SU-DHL-6 (cell line): ENCODE results near the gene TMEM184A.

ENCODE experiments used
- H2AFZ ChIP-seq: fragments of 200-600 bp; sonication (generic); 2 replicates; pipeline ENCODE4 v1.6.1; 2014; ENCODE audit warnings: low read depth, mild to moderate bottlenecking, moderate library complexity, mixed read lengths, antibody characterized with exemption, low read length; ENCODE audit not compliant: severe bottlenecking
- H3F3A ChIP-seq: fragments of 200-600 bp; shearing (Covaris generic); 2 replicates; pipeline ENCODE4 v1.6.0; 2016; ENCODE audit warnings: antibody characterized with exemption, mild to moderate bottlenecking; ENCODE audit not compliant: insufficient read depth
- H3K27ac ChIP-seq: fragments of 200-600 bp; sonication (generic); 2 replicates; pipeline ENCODE4 v1.5.1; 2016; ENCODE audit warnings: low read depth, mild to moderate bottlenecking, low read length, moderate library complexity, mixed read lengths
- H3K27me3 ChIP-seq: fragments of 200-600 bp; sonication (generic), shearing (Covaris generic); 2 replicates; pipeline ENCODE4 v1.6.0; 2014; ENCODE audit warnings: mild to moderate bottlenecking, low read length
- H3K36me3 ChIP-seq: fragments of 200-600 bp; sonication (generic); 2 replicates; pipeline ENCODE4 v1.6.1; 2014; ENCODE audit warnings: mild to moderate bottlenecking, low read length, mixed read lengths
- H3K4me2 ChIP-seq: fragments of 300-600, 200-600 bp; shearing (Covaris generic), sonication (generic); 2 replicates; pipeline ENCODE4 v1.6.0; 2014; ENCODE audit warnings: low read length, low read depth, mild to moderate bottlenecking; ENCODE audit not compliant: poor library complexity, severe bottlenecking
- H3K4me3 ChIP-seq: fragments of 200-600 bp; sonication (generic); 2 replicates; pipeline ENCODE4 v1.5.1; 2014; ENCODE audit warnings: antibody characterized with exemption, low read length, mild to moderate bottlenecking, mixed read lengths; ENCODE audit not compliant: insufficient read depth, poor library complexity, severe bottlenecking
- H3K79me2 ChIP-seq: fragments of 200-600 bp; sonication (generic); 2 replicates; pipeline ENCODE4 v1.6.1; 2014; ENCODE audit warnings: mild to moderate bottlenecking, low read length, moderate library complexity; ENCODE audit not compliant: insufficient read depth
- H3K9ac ChIP-seq: fragments of 200-600 bp; sonication (generic); 2 replicates; pipeline ENCODE4 v1.7.0; 2014; ENCODE audit warnings: mild to moderate bottlenecking, low read length
- H3K9me2 ChIP-seq: fragments of 200-600 bp; sonication (generic); replicated peaks from 2 replicates; pipeline ENCODE4 v1.6.1; 2014; ENCODE audit warnings: low read length; ENCODE audit not compliant: insufficient read depth
- H3K9me3 ChIP-seq: fragments of 200-600 bp; sonication (generic); 2 replicates; pipeline ENCODE4 v1.6.1; 2014; ENCODE audit warnings: low read length, mixed read lengths; ENCODE audit not compliant: insufficient read depth
- H4K20me1 ChIP-seq: fragments of 200-600 bp; sonication (generic); 2 replicates; pipeline ENCODE4 v1.6.1; 2014; ENCODE audit warnings: low read depth, mild to moderate bottlenecking, antibody characterized with exemption, low read length, moderate library complexity, mixed read lengths
- EZH2phosphoT487 ChIP-seq: fragments of 200-600 bp; sonication (generic), shearing (Covaris generic); conservative IDR thresholded peaks from 2 replicates; pipeline ENCODE4 v1.6.1; 2018; ENCODE audit warnings: mild to moderate bottlenecking, antibody characterized with exemption, low read length, moderate library complexity, mixed read lengths
- TF ChIP-seq, protein P1 (sequence below): fragments of 200-600 bp; sonication (generic); IDR thresholded peaks from one replicate; pipeline ENCODE4 v1.5.1; 2017; ENCODE audit warnings: antibody characterized with exemption, mild to moderate bottlenecking, low read length, moderate library complexity; ENCODE audit not compliant: insufficient read depth, poor library complexity, severe bottlenecking

TMEM184A gene

GRCh38 chr7:1558841-1559625 lies 3.0 kb upstream of the TMEM184A start:
- H3K9me3 ChIP-seq = no peaks in the 10 kb centered on the region
- no peaks in the 10 kb centered on the region for H3K27me3 ChIP-seq
- H2AFZ ChIP-seq = no peak overlapping the region
- no peak overlapping the region for H3K4me3 ChIP-seq
- no peaks in the 10 kb centered on the region for H3K79me2 ChIP-seq
- no peak overlapping the region for H3K27ac ChIP-seq
- no peaks in the 10 kb centered on the region for H3F3A ChIP-seq
- TF ChIP-seq EZH2phosphoT487 = no peak
- TF ChIP-seq, protein P1, sequence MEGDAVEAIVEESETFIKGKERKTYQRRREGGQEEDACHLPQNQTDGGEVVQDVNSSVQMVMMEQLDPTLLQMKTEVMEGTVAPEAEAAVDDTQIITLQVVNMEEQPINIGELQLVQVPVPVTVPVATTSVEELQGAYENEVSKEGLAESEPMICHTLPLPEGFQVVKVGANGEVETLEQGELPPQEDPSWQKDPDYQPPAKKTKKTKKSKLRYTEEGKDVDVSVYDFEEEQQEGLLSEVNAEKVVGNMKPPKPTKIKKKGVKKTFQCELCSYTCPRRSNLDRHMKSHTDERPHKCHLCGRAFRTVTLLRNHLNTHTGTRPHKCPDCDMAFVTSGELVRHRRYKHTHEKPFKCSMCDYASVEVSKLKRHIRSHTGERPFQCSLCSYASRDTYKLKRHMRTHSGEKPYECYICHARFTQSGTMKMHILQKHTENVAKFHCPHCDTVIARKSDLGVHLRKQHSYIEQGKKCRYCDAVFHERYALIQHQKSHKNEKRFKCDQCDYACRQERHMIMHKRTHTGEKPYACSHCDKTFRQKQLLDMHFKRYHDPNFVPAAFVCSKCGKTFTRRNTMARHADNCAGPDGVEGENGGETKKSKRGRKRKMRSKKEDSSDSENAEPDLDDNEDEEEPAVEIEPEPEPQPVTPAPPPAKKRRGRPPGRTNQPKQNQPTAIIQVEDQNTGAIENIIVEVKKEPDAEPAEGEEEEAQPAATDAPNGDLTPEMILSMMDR = no peak
- H3K9me2 ChIP-seq = no peaks in the 10 kb centered on the region
- H3K4me2 ChIP-seq = no peak overlapping the region
- H3K9ac ChIP-seq = no peak overlapping the region
- no peaks in the 10 kb centered on the region for H4K20me1 ChIP-seq
- no peaks in the 10 kb centered on the region for H3K36me3 ChIP-seq

DNA sequence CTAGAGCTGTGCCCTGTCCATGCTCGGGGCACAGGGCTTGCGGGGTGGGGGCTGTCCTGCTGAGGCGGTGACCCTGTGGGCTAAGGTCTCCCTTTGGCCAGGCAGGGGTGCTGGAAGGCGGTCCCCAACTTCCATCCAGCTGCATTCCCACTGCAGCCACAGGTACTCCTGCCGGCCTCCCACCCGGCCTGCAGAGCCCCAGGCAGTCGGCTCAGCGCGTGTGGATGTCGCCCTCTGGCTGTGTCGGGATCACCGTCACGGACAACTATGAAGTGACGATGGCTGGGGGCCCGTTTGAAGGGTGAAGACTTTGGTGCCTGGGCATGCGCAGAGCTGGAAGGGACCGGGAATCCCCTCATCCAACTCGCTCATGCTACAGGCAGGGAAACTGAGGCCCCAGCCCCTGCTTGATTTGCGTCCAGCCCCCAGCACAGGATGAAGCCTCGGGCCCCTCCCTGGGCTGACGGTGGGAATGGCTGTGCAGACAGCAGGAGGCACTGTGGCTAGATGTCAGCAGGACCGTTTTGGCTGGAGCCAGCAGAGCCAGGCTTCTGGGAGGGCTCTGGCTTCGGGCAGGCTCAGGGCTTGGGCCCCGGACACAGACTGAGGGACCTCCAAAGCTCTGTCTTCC lies 2.3 kb upstream of the TMEM184A start:
- Histone ChIP-seq H3K9ac (no peak overlapping the region), H4K20me1 (no peaks in the 10 kb centered on the region), H3K4me3 (no peak overlapping the region), H3K9me3 (no peaks in the 10 kb centered on the region), H3K9me2 (no peaks in the 10 kb centered on the region), H3K79me2 (no peaks in the 10 kb centered on the region), H3K4me2 (no peak overlapping the region), H3K36me3 (no peaks in the 10 kb centered on the region), H3F3A (no peaks in the 10 kb centered on the region), H2AFZ (no peak overlapping the region), H3K27ac (no peak overlapping the region), H3K27me3 (no peaks in the 10 kb centered on the region)
- TF ChIP-seq EZH2phosphoT487 = no peak
- TF ChIP-seq, protein P1 = no peak

DNA sequence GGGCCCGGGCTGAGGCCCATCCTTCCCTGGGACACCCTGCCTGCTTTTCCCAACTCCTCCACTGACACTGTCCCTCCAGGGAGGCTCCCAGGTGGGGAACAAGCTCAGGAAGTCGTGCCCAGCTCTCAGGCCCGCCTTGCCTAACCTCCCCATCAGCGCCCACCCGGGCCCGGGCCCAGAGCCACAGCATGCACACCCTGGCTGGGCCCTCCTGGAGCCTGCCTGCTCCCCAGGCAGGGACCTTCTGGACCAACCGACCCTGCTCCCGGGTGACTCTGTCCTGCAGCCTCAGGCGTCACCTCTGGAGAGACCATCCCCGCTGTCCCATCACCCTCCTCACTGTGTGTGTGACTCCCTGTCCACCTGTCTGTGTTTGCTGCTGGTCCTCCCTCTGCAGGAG lies 1.8 kb upstream of the TMEM184A start:
- Histone ChIP-seq H3K27me3 (no peaks in the 10 kb centered on the region), H3F3A (no peaks in the 10 kb centered on the region), H3K9me3 (no peaks in the 10 kb centered on the region), H3K4me2 (no peak overlapping the region), H3K79me2 (no peaks in the 10 kb centered on the region), H3K9ac (no peak overlapping the region), H3K36me3 (no peaks in the 10 kb centered on the region), H3K9me2 (no peaks in the 10 kb centered on the region), H2AFZ (no peak overlapping the region), H4K20me1 (no peaks in the 10 kb centered on the region), H3K4me3 (no peak overlapping the region), H3K27ac (no peak overlapping the region)
- TF ChIP-seq, protein P1 = no peak
- no peak for TF ChIP-seq EZH2phosphoT487
